Measurements from ENCODE around the gene SPON1. TPM values are rescaled to one million over a fixed set of nuclear protein-coding genes. Genes with fewer than 3 reads are reported as not detected.

SPON1 gene
- total RNA-seq, 4 donors from 2014 or later, result 42.6 to 74.0 (median 56.1) TPM

GRCh38 chr11:14240951-14241350, 278.4 kb downstream of the SPON1 start:
- in situ Hi-C loops (cut with MboI; ENCODE audit: low pct_ligation_motif_present in 1 of 4, low pct_unique_long_range_greater_than_20kb in 1 of 4, low sequenced_read_pairs in 3 of 4) (loop anchor here (10.0 to 25.0 kb wide), 3 partner anchors 286 to 479 kb away; no protein-coding TSS in a partner anchor), intact Hi-C loops (cut with DNase I; ENCODE audit: low total_unique reads) (no loop called here)
- no peak overlapping the region for H3K27ac ChIP-seq
- TF ChIP-seq CTCF (IDR thresholded peaks at IDR 0.05) (no peak), POLR2AphosphoS5 (IDR thresholded peaks at IDR 0.05) (no peak), POLR2A (IDR thresholded peaks at IDR 0.05) (no peak), EP300 (IDR thresholded peaks at IDR 0.05; ENCODE audit: low read depth) (no peak)
- no peaks in the 10 kb centered on the region for H3K36me3 ChIP-seq
- H3K9me3 ChIP-seq, result no peaks in the 10 kb centered on the region
- 95 to 100% methylated on average over 4 of the region's 4 CpGs for WGBS, 2 donors (ENCODE audit: low coverage in 1 of 2)
- H3K27me3 ChIP-seq, result no peaks in the 10 kb centered on the region
- no peaks in the 10 kb centered on the region for H3K4me1 ChIP-seq
- H3K4me3 ChIP-seq, result no peak overlapping the region
- DNase-seq, result no peak

- intact Hi-C loops (cut with DNase I; ENCODE audit: low total_unique reads) (no loop called here), in situ Hi-C loops (cut with MboI; ENCODE audit: low pct_ligation_motif_present in 1 of 4, low pct_unique_long_range_greater_than_20kb in 1 of 4, low sequenced_read_pairs in 3 of 4) (loop anchor here (10.0 to 25.0 kb wide), 3 partner anchors 287 to 480 kb away; no protein-coding TSS in a partner anchor)
- no peaks in the 10 kb centered on the region for H3K36me3 ChIP-seq
- no peaks in the 10 kb centered on the region for H3K9me3 ChIP-seq
- H3K4me1 ChIP-seq, result no peaks in the 10 kb centered on the region
- H3K27ac ChIP-seq, result no peak overlapping the region
- 56 to 100% methylated on average over 1 to 4 of the region's 4 CpGs for WGBS, 2 donors (ENCODE audit: low coverage in 1 of 2)
- no peak overlapping the region for H3K4me3 ChIP-seq
- TF ChIP-seq POLR2A (IDR thresholded peaks at IDR 0.05) (no peak), CTCF (IDR thresholded peaks at IDR 0.05) (no peak), EP300 (IDR thresholded peaks at IDR 0.05; ENCODE audit: low read depth) (no peak), POLR2AphosphoS5 (IDR thresholded peaks at IDR 0.05) (no peak)
- H3K27me3 ChIP-seq, result no peaks in the 10 kb centered on the region
- DNase-seq, result no peak
Measured at GRCh38 chr11:14242187-14242586, 279.7 kb downstream of the SPON1 start.

- 99% methylated on average over 4 of the region's 4 CpGs; no CpG with 5 or more reads in 1 of the 2 donors for WGBS, 2 donors (ENCODE audit: low coverage in 1 of 2)
- Histone ChIP-seq H3K36me3 (no peaks in the 10 kb centered on the region), H3K4me1 (no peaks in the 10 kb centered on the region), H3K27ac (no peak overlapping the region), H3K4me3 (no peak overlapping the region), H3K9me3 (no peaks in the 10 kb centered on the region), H3K27me3 (no peaks in the 10 kb centered on the region)
- DNase-seq, result no peak
- TF ChIP-seq POLR2AphosphoS5 (IDR thresholded peaks at IDR 0.05) (no peak), POLR2A (IDR thresholded peaks at IDR 0.05) (no peak), EP300 (IDR thresholded peaks at IDR 0.05; ENCODE audit: low read depth) (no peak), CTCF (IDR thresholded peaks at IDR 0.05) (no peak)
- intact Hi-C loops (cut with DNase I; ENCODE audit: low total_unique reads), result no loop called here
- in situ Hi-C loops (cut with MboI; ENCODE audit: low pct_ligation_motif_present in 1 of 4, low pct_unique_long_range_greater_than_20kb in 1 of 4, low sequenced_read_pairs in 3 of 4), result loop anchor here (10.0 to 25.0 kb wide), 3 partner anchors 288 to 480 kb away; no protein-coding TSS in a partner anchor
Measured at GRCh38 chr11:14242733-14243132, 280.2 kb downstream of the SPON1 start.

- 83 to 91% methylated on average over 1 to 8 of the region's 8 CpGs for WGBS, 2 donors (ENCODE audit: low coverage in 1 of 2)
- intact Hi-C loops (cut with DNase I; ENCODE audit: low total_unique reads), result no loop called here
- Histone ChIP-seq H3K27ac (no peak overlapping the region), H3K4me3 (no peak overlapping the region), H3K27me3 (no peaks in the 10 kb centered on the region), H3K4me1 (no peaks in the 10 kb centered on the region), H3K9me3 (no peaks in the 10 kb centered on the region), H3K36me3 (no peaks in the 10 kb centered on the region)
- TF ChIP-seq POLR2AphosphoS5 (IDR thresholded peaks at IDR 0.05) (no peak), POLR2A (IDR thresholded peaks at IDR 0.05) (no peak), EP300 (IDR thresholded peaks at IDR 0.05; ENCODE audit: low read depth) (no peak)
- DNase-seq, result no peak
- in situ Hi-C loops (cut with MboI; ENCODE audit: low pct_ligation_motif_present in 1 of 4, low pct_unique_long_range_greater_than_20kb in 1 of 4, low sequenced_read_pairs in 3 of 4), result loop anchor here (5.0 to 25.0 kb wide), 4 partner anchors 288 to 483 kb away; no protein-coding TSS in a partner anchor
Measured at GRCh38 chr11:14244926-14245325, 282.4 kb downstream of the SPON1 start.

GRCh38 chr11:14245444-14245843, 282.9 kb downstream of the SPON1 start:
- Histone ChIP-seq H3K36me3 (no peaks in the 10 kb centered on the region), H3K4me3 (no peak overlapping the region), H3K4me1 (no peaks in the 10 kb centered on the region), H3K27me3 (no peaks in the 10 kb centered on the region), H3K27ac (no peak overlapping the region), H3K9me3 (no peaks in the 10 kb centered on the region)
- intact Hi-C loops (cut with DNase I; ENCODE audit: low total_unique reads), result no loop called here
- TF ChIP-seq POLR2A (IDR thresholded peaks at IDR 0.05), result no peak
- no peak for TF ChIP-seq CTCF (IDR thresholded peaks at IDR 0.05)
- TF ChIP-seq EP300 (IDR thresholded peaks at IDR 0.05; ENCODE audit: low read depth), result no peak
- no peak for TF ChIP-seq POLR2AphosphoS5 (IDR thresholded peaks at IDR 0.05)
- 60 to 70% methylated on average over 1 to 2 of the region's 2 CpGs for WGBS, 2 donors (ENCODE audit: low coverage in 1 of 2)
- in situ Hi-C loops (cut with MboI; ENCODE audit: low pct_ligation_motif_present in 1 of 4, low pct_unique_long_range_greater_than_20kb in 1 of 4, low sequenced_read_pairs in 3 of 4), result loop anchor here (5.0 to 25.0 kb wide), 4 partner anchors 288 to 483 kb away; no protein-coding TSS in a partner anchor
- no peak for DNase-seq

Measured in transverse colon (tissue), 4 donors.